ENCODE results near the gene TIPARP.

- TF ChIP-seq EZH2 (IDR thresholded peaks at IDR 0.05; ENCODE audit: low read depth, unreplicated experiment) = no peak
- TF ChIP-seq CTCF (conservative IDR thresholded peaks at IDR 0.05; ENCODE audit: low read depth in 2 of 2) = no peak
- TF ChIP-seq CREB1 (CRISPR knock-in tag; IDR thresholded peaks at IDR 0.05; ENCODE audit: low read depth) = no peak
- TF ChIP-seq JUNB (IDR thresholded peaks at IDR 0.05; ENCODE audit: unreplicated experiment) = no peak
- TF ChIP-seq REST (IDR thresholded peaks at IDR 0.05; ENCODE audit: unreplicated experiment) = no peak
- no peak for TF ChIP-seq POLR2AphosphoS5 (IDR thresholded peaks at IDR 0.05; ENCODE audit: low read depth)
- TF ChIP-seq ZNF114 (CRISPR knock-in tag; IDR thresholded peaks at IDR 0.05) = no peak
- no peak for TF ChIP-seq ETS1 (IDR thresholded peaks at IDR 0.05)
- TF ChIP-seq ZNF462 (CRISPR knock-in tag; IDR thresholded peaks at IDR 0.05) = no peak
- TF ChIP-seq EZH2phosphoT487 (IDR thresholded peaks at IDR 0.05; ENCODE audit: unreplicated experiment) = no peak
Observed at GRCh38 chr3:156729460-156730179, 55.2 kb downstream of the TIPARP start.

All from GM23338 (cell line).